GM19238 (cell line): ENCODE results near the gene GOLGA3.
"Not testable (repeated sequence)": the region's sequence is repeated elsewhere in the genome, so short reads cannot be mapped to it uniquely, and the experiment has no call there.

Source experiments
- DNase-seq: peaks from one replicate; pipeline ENCODE4 v3.0.0; 2011; ENCODE audit warnings: low spot score; ENCODE audit not compliant: insufficient read length

The GOLGA3 gene

GRCh38 chr12:132828706-132829534 lies at the start of gene GOLGA3:
TSS of gene GOLGA3 (minus strand) at chr12:132828869. CDS start at chr12:132822128, 6,741 bp downstream.
- DNase-seq: peak; percentile 99

GRCh38 chr12:132874620-132875019 lies 46.0 kb upstream of the GOLGA3 start:
- DNase-seq: not testable (repeated sequence)

- DNase-seq: no peak
Measured at GRCh38 chr12:132874175-132874574, 45.5 kb upstream of the GOLGA3 start.

- no peak for DNase-seq
Measured at GRCh38 chr12:132873724-132874123, 45.1 kb upstream of the GOLGA3 start.

GRCh38 chr12:132872975-132873421 lies 44.3 kb upstream of the GOLGA3 start:
- no peak for DNase-seq

- DNase-seq: no peak
Measured at GRCh38 chr12:132872073-132872855, 43.6 kb upstream of the GOLGA3 start.

GRCh38 chr12:132869551-132869950 lies 40.9 kb upstream of the GOLGA3 start:
- DNase-seq: no peak

GRCh38 chr12:132866251-132866828 lies 37.7 kb upstream of the GOLGA3 start:
- DNase-seq: no peak

- no peak for DNase-seq
Measured at GRCh38 chr12:132861558-132861957, 32.9 kb upstream of the GOLGA3 start.

GRCh38 chr12:132858718-132859266 lies 30.1 kb upstream of the GOLGA3 start:
- DNase-seq: no peak

- DNase-seq: not testable (repeated sequence)
Measured at GRCh38 chr12:132857019-132857418, 28.4 kb upstream of the GOLGA3 start.

GRCh38 chr12:132856581-132856980 lies 27.9 kb upstream of the GOLGA3 start:
- DNase-seq: no peak

- DNase-seq: not testable (repeated sequence)
Measured at GRCh38 chr12:132855211-132855610, 26.5 kb upstream of the GOLGA3 start.

GRCh38 chr12:132853285-132854092 lies 24.8 kb upstream of the GOLGA3 start:
- DNase-seq: no peak

GRCh38 chr12:132852496-132852895 lies 23.8 kb upstream of the GOLGA3 start:
- DNase-seq: no peak

- no peak for DNase-seq
Measured at GRCh38 chr12:132851465-132851864, 22.8 kb upstream of the GOLGA3 start.

- no peak for DNase-seq
Measured at GRCh38 chr12:132850291-132850690, 21.6 kb upstream of the GOLGA3 start.

- no peak for DNase-seq
Measured at GRCh38 chr12:132848521-132848920, 19.9 kb upstream of the GOLGA3 start.

GRCh38 chr12:132847363-132848356 lies 19.0 kb upstream of the GOLGA3 start:
- DNase-seq: no peak

- DNase-seq: not testable (repeated sequence)
Measured at GRCh38 chr12:132844681-132845080, 16.0 kb upstream of the GOLGA3 start.
